Stimulated activated naive CD8-positive, alpha-beta T cell treated with anti-CD3 and anti-CD28 coated beads, Interleukin-15, Interleukin-2, amounts not matched to agents 100 ng/mL and 50 ng/mL, for 24 hours (primary cell): ENCODE results near the gene KLF16.
A peak's percentile ranks its signal among the peaks of the same experiment; 100 is the strongest.

ENCODE experiments used
- H3K27ac Mint-ChIP-seq: one replicate; pipeline ENCODE4 v1.8.0; 2021; ENCODE audit warnings: mild to moderate bottlenecking, mixed read lengths
- H3K27me3 Mint-ChIP-seq: one replicate; pipeline ENCODE4 v1.8.0; 2021; ENCODE audit warnings: mixed read lengths
- H3K36me3 Mint-ChIP-seq: one replicate; pipeline ENCODE4 v1.8.0; 2021; ENCODE audit warnings: low read depth, mixed read lengths
- H3K4me1 Mint-ChIP-seq: one replicate; pipeline ENCODE4 v1.8.0; 2021; ENCODE audit warnings: low read depth, mixed read lengths
- H3K4me3 Mint-ChIP-seq: one replicate; pipeline ENCODE4 v1.8.0; 2021; ENCODE audit warnings: mild to moderate bottlenecking, mixed read lengths
- H3K9me3 Mint-ChIP-seq: one replicate; pipeline ENCODE4 v1.8.0; 2021; ENCODE audit warnings: mixed read lengths

Gene KLF16

DNA sequence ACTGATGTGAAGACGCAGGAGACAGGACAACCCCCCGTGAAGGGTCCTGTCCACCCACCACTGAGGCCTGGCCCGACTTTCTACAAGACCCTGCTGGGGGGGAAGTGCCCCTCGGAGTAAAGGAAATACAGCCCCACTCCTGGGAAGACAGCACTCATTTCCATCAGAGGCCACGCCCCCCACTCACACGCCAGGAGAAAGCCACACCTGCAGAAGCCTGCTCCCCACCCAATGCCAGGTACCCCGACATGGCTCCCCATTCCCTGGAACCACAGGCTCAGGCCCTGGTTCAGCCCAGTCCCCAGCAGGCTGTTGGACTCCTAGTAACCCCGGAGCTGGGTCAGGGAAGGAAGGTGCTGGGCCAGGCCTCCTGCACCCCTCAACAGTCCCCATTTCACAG, 40.4 kb downstream of the KLF16 start:
- Mint-ChIP-seq H3K9me3 (no peaks in the 10 kb centered on the region), H3K27ac (no peak overlapping the region), H3K36me3 (peaks cover 16% of the 10 kb centered on the region), H3K27me3 (no peaks in the 10 kb centered on the region), H3K4me1 (no peaks in the 10 kb centered on the region), H3K4me3 (no peak overlapping the region)

DNA sequence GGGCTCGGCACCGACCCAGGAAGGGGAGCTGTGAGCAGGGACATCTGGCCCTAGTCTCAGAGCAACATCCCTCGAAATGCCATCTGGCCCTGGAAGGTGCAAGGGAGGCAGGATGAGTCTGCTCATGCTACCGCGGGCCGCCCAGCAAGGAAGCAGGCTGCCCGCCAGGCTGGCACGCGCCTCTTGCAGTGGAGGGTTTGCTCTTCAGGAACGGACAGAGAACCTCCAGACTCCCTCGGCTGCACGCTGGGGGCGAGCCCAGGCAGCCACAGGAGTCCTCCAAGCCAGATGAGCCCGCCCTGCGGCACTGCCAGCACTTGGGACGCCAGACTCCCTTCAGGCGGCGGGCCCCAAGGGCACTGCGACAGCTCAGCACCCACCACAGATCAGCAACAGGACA, 41.2 kb downstream of the KLF16 start:
- Mint-ChIP-seq H3K4me1 (no peaks in the 10 kb centered on the region), H3K4me3 (no peak overlapping the region), H3K9me3 (no peaks in the 10 kb centered on the region), H3K36me3 (peaks cover 18% of the 10 kb centered on the region), H3K27ac (no peak overlapping the region), H3K27me3 (no peaks in the 10 kb centered on the region)

DNA sequence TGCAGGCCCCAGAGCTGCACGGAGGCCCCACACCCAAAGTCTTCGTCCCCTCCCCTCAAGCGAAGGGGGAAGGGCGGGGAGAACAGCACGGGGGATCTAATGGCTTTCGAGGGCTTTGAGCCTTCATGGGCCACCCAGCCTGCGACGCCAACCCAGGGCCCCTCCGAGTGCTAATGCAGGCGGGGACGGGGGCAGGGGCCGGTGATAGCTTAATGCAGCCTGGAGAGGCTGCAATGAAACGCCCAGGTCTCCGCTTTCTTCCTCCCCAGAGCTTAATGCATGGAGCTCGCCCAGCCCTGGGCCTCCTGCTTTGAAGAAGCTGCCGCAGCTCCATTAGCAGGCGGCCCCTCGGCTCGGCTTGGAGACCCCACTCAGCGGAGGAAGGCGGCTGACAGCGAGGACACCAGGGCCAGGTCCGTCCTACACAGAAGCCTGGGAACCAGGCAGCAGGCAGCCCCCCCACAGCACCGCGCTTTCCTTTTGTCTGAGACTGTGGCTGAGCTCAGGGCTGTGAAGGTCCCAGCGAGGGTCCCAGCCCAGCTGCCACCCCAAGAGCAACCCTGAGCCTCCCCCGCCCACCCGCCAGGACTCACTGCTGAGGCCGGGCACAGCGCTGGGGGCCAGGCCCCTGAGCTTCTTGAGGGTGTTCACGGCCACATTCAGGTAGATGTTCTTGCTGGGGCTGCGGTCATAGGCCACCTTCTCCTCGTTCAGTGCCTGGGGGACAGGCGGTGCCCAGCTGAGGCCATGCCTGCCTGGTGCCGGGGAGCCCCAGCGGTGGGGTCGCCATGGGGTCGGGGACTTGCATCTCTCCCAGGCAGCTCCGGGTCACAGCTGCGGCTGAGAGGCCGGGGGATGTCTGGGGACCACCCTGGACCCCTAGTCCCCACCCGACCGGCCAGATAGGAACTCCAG, 43.8 kb downstream of the KLF16 start:
- Mint-ChIP-seq H3K4me1 (no peaks in the 10 kb centered on the region), H3K4me3 (no peak overlapping the region), H3K36me3 (peaks cover 13% of the 10 kb centered on the region), H3K27me3 (no peaks in the 10 kb centered on the region), H3K27ac (no peak overlapping the region), H3K9me3 (no peaks in the 10 kb centered on the region)

DNA sequence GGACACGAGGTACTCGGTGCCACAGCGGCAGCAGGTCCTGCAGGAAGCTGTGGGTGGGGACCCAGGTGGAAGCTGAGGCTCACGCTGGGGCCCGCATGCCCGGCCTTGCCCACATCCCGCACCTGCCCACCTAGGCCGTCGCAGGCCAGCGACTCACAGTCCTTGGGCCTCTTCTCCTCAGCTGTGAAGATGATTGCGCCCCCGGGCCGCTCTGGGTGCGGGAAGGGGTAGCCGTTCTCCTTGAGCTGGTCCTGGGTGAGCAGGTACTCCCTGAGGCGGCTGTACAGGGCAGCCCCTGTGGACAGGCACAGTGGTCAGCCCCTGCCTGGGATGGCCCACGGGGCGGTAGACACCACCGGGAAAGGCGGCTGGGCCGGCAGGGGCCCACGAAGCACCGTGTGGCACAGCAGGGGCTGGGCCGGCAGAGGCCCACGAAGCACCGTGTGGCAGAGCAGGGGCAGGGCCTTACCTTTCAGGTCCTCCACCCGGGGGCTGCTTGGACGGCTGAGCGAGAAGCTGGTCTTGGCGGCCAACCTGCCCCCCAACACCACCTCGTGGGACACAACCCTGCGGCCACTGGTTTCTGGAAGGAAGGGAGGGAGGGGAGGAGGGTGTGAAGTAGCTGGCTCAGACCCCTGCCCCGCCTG, 44.7 kb downstream of the KLF16 start:
- Mint-ChIP-seq H3K27ac (no peak overlapping the region), H3K36me3 (peaks cover 10% of the 10 kb centered on the region), H3K4me3 (no peak overlapping the region), H3K4me1 (no peaks in the 10 kb centered on the region), H3K9me3 (no peaks in the 10 kb centered on the region), H3K27me3 (no peaks in the 10 kb centered on the region)

GRCh38 chr19:1817553-1818179, 45.7 kb downstream of the KLF16 start:
- Mint-ChIP-seq H3K4me3 (no peak overlapping the region), H3K27ac (no peak overlapping the region), H3K4me1 (peaks cover 6% of the 10 kb centered on the region), H3K27me3 (no peaks in the 10 kb centered on the region), H3K36me3 (peaks cover 10% of the 10 kb centered on the region), H3K9me3 (no peaks in the 10 kb centered on the region)

DNA sequence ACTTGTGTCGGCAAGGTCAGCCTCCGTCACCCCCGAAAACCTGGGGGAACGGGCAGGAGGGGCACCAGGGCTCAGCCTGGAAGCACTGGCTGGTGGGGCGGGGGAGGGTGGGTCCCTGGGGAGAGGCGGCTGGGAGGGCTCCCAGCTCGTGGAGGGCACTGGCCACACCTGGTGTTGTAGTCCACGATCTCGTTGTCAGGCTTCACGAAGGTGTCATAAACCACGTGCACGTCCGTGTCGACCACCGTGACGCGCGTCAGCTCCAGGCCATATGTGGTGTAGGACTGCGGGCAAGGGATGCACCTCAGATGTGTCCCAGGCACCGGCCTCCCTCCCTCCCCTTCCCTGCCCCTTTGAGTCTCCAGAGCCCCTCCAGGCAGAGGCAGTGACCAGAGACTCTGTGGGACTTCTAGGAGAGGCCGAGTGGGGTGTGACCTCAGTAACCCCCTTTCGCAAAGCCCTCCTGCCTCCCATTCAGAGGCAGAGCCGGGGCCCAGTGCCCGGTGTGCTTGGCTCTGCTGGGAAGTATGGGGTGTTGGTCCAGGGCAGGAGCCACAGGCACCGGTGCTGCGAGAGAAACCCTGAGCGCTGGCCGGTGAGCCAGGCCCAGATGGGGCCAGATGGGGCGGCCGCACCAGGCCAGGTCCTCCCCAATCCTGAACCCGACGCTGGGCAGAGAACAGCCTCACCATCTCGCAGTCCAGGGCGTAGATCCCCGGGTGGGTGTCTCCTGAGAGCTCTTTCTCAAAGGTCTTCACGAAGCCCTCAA, 46.7 kb downstream of the KLF16 start:
- H3K9me3 Mint-ChIP-seq = no peaks in the 10 kb centered on the region
- H3K36me3 Mint-ChIP-seq = peaks cover 10% of the 10 kb centered on the region
- no peak overlapping the region for H3K27ac Mint-ChIP-seq
- H3K4me1 Mint-ChIP-seq = peaks cover 9% of the 10 kb centered on the region
- H3K27me3 Mint-ChIP-seq = no peaks in the 10 kb centered on the region
- no peak overlapping the region for H3K4me3 Mint-ChIP-seq

GRCh38 chr19:1815605-1816529, 47.5 kb downstream of the KLF16 start:
- no peak overlapping the region for H3K4me3 Mint-ChIP-seq
- H3K27ac Mint-ChIP-seq = no peak overlapping the region
- H3K27me3 Mint-ChIP-seq = no peaks in the 10 kb centered on the region
- peaks cover 14% of the 10 kb centered on the region for H3K4me1 Mint-ChIP-seq
- H3K36me3 Mint-ChIP-seq = peaks cover 10% of the 10 kb centered on the region
- H3K9me3 Mint-ChIP-seq = no peaks in the 10 kb centered on the region

- Mint-ChIP-seq H3K36me3 (peaks cover 5% of the 10 kb centered on the region), H3K4me3 (no peak overlapping the region), H3K4me1 (peaks cover 14% of the 10 kb centered on the region), H3K27me3 (no peaks in the 10 kb centered on the region), H3K9me3 (no peaks in the 10 kb centered on the region), H3K27ac (no peak overlapping the region)
These were observed 48.4 kb downstream of the KLF16 start for GRCh38 chr19:1814833-1815604.

DNA sequence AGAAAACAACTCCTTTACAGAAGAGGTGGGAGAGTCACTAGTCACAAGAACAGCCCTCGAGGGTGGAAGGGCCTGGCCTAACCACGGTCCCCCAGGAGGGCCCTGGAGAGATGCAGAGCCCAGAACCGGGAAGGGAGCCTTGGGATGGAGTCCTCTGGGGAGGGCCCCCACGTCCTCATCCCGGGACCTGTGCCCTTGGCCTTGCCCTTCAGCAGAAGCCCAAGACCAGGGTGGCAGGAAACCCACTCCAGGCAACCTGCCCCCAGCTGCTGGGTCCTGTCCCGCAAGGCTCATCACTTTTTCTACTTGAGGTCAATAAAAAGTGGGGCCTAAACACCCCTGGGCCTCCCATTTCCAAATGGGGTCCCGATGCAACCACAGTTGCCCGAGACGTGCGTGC, 49.0 kb downstream of the KLF16 start:
- Mint-ChIP-seq H3K9me3 (no peaks in the 10 kb centered on the region), H3K36me3 (peaks cover 4% of the 10 kb centered on the region), H3K27ac (no peak overlapping the region), H3K4me3 (no peak overlapping the region), H3K27me3 (no peaks in the 10 kb centered on the region), H3K4me1 (peaks cover 14% of the 10 kb centered on the region)

DNA sequence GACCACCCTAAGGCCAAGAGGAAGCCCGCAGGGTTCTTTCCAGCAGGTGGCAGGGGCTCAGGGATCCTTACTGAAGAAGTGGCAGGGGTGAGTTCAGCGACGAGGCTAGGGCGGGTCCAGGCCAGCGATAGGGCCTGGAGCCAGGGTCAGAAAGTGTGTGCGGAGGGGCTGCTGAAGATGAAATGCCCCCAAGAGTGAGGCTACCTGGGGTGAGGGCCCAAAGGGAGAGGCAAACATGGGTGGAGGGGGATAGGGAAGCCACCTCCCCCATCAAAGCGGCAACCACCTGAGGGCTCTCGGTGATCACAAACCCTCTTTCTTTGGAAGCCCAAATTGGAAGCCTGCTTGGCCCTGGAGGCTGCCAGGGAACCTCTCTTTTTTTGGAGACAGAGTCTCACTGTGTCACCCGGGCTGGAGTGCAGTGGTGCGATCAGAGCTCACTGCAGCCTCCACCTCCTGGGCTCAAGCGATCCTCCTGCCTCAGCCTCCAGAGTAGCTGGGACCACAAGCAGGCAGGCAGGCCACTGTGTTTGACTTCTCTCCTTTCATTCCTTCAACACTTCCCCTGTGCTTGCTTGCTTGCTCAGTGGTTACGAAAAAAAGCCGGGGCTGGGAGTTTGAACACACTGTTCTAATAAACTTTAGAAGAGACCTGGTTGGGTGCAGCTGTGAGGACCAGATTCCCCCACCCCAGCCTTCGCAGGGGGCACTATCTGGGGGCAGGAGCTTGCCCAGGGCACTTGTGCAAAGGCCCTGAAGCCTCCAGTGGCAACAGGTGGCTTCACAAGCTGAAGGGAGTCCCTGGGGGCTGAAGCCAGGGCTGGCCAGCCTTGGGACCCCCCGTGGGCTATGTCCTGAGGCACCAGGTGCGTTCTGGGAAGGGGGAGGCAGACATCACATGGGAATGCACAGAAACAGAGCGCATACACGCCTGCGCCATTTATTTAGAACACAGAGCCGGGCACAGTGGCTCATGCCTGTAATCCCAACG, 49.9 kb downstream of the KLF16 start:
- H3K4me3 Mint-ChIP-seq = peak overlapping the region; percentile 88
- peaks cover 14% of the 10 kb centered on the region for H3K4me1 Mint-ChIP-seq
- no peaks in the 10 kb centered on the region for H3K27me3 Mint-ChIP-seq
- H3K36me3 Mint-ChIP-seq = peaks cover 4% of the 10 kb centered on the region
- H3K9me3 Mint-ChIP-seq = no peaks in the 10 kb centered on the region
- H3K27ac Mint-ChIP-seq = peak overlapping the region; percentile 86

- Mint-ChIP-seq H3K27me3 (no peaks in the 10 kb centered on the region), H3K4me1 (peaks cover 14% of the 10 kb centered on the region), H3K9me3 (no peaks in the 10 kb centered on the region), H3K27ac (peak overlapping the region; percentile 86), H3K4me3 (peak overlapping the region; percentile 88), H3K36me3 (no peaks in the 10 kb centered on the region)
These were observed 50.8 kb downstream of the KLF16 start for GRCh38 chr19:1812426-1813191.

DNA sequence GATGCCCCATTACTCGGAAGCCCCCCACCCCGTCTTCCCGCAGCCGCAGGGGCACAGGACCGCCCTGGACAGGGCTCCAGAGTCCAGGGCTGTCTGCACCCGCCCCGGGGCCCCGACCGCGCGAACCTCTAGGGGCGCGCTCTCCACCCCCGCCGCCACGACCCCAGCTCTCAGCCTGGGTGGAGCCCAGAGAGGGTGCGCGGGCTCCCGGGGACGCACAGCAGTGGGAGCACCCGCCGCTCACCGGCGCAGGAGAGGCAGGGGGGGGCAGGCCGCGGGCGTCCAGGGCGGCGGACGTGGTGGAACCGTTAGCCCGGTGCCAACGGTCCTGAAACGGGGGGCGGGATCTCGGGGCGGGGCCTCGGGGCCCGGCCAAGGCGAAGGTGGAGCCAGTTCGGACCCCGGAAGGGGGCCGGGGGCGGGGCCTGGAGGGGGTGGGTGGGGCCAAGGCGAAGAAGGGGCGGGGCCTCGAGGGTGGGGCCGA, 51.4 kb downstream of the KLF16 start, which contains the start of gene ATP8B3:
Gene ATP8B3, minus strand, starts transcription at position 335 of the 484 bp plus-strand sequence. CDS start 540 bp downstream, outside the sequence.
- H3K36me3 Mint-ChIP-seq = no peaks in the 10 kb centered on the region
- H3K27me3 Mint-ChIP-seq = no peaks in the 10 kb centered on the region
- peaks cover 14% of the 10 kb centered on the region for H3K4me1 Mint-ChIP-seq
- no peaks in the 10 kb centered on the region for H3K9me3 Mint-ChIP-seq
- peak within 1 kb of the TSS; percentile 86 for H3K27ac Mint-ChIP-seq
- peak within 1 kb of the TSS; percentile 88 for H3K4me3 Mint-ChIP-seq
